Stimulated activated CD8-positive, alpha-beta memory T cell treated with anti-CD3 and anti-CD28 coated beads, Interleukin-15, amount 100 ng/mL, for 4 hours (primary cell): ENCODE measurements around the gene SYTL2.

Experiments
- DNase-seq, 2 donors: peaks; one replicate each; pipeline ENCODE4 v3.0.0-alpha.2; 2020; ENCODE audit warnings: low read depth in 2 of 2

The SYTL2 gene

DNA sequence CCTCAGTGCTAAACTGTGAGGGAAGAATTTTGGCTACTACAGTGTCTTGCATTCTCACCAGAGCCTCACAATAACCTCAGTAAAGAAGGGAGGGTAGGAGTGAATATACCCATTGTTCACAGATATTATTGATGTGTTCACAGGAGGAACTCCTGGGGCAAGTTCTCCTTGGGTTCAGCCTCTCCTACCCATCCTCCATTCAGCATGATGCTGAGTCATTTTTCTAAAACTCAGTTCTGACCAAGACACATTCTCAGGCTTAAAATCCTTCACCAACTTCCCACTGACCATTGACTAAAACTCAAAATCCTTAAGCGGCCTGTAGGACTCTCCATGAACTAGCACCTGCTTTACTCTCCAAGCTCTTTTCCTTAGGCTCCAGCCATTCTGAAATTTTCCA is 48.7 kb downstream of the SYTL2 start:
- DNase-seq: no peak

DNA sequence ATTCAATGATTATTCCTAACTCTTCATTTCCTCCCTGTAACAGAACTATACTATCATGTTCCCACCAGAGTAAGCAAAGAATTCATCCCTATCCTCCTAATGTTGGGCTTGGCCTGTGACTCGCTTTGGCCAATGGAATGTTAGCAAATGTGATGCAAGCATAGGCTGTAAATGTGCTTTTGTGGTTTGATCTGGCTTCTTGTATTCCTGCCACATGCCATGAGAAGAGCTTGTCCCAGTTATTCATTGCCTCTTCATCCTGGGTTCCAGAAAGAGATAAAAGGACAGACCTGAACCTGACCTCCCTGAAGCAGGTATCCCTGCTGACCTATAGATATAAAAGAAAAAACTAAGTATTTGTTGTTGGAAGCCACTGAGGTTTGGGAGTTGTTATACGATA is 51.0 kb downstream of the SYTL2 start:
- DNase-seq: no peak

DNA sequence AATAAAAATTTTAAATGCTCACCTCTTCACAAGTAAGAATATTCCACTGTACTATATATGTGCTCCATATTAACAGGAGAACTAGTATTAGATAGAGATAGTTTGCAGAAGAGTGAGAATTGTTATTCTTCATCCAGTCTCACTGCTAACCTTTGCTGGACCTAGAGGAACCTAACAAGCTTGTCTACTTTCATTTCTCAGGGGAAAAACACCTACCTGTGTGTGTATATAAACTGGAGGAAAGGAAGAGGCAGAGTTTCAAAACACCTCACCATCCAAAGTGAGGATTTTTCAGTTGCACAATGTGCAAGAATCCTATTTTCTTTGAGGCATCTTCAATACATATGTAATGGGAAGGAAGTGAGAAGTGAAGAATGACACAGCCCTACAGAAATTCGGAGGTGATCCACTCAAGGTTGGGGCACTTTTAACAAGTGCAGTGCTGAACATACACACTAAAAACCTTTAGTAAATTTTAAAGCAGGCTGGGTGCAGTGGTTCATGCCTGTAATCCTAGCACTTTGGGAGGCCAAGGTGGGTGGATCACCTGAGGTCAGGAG is 52.4 kb downstream of the SYTL2 start:
- DNase-seq: no peak

DNA sequence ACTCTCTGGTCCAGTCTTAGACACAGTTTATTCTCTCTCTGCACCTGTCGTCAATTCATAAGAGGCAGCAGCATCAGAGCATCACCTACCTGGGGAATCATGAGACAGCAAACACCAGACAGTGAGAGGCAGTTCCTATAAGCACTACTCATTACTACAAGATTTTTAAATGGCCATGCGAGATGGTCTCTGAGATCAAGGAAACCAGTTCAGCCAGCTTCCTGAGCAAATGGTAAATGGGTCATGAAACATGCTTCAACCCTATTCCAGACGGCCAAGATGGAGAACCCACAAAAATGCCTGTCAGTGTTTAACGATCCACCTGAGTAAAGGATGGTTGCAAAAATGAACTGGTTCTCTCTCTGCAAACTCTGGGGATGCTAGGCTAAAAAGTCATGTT is 52.9 kb downstream of the SYTL2 start:
- no peak for DNase-seq

DNA sequence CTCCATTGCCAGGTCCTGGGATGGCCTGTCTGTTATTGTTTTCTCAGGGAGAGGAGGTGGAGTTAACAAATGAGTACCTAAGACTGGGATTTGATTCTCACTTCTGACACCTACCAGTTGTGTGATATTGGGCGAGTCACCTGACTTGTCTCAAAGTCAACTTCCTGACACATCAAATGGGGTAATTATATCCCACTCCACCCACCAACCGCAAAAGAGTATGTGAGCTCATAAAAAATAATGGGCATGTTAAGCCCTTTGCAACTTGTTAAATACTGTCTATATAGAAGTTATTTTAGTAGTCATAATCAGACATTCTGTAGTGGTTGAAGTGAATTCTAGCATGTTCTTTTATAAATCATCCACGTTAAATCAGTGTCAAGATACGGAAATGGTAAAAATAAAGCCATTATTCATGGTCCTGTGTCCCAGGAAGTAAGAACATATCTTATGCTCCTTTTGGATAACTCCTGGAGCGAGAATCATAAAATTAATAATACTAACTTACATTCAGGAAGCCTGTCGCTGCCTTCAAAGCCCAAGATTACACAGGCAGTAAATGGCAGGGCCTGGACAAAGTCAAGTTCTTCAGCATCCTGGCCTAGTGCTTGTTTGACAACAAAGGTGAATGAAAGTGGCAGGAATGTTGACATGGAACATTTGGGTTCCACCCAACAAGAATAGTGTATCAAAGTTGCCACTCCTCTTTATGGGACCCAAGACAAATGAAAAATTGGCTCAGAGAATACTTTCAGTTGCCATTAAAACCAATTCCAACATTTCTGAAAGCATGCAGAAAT is 54.3 kb downstream of the SYTL2 start:
- DNase-seq: peak in 1 of 2 donors; percentile 34

DNA sequence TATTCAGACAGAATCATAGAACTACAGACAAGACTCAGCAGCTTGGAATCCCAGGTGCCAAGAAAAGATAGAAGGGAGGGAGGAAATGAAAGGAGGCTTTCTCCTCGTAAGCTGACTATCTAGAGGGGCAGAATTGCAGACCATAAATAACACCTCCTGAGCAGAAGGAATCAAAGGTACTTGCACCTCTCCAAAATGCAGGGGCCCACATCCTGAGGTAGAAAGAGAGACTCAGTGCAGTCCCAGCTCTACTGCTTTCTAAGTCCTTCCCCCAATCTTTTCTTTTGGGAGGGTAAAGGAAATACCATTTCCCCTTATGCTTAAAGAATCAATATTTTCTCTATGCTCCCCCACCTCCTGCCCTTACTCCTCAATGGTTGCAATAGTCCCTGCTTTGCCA is 55.2 kb downstream of the SYTL2 start:
- DNase-seq: no peak

DNA sequence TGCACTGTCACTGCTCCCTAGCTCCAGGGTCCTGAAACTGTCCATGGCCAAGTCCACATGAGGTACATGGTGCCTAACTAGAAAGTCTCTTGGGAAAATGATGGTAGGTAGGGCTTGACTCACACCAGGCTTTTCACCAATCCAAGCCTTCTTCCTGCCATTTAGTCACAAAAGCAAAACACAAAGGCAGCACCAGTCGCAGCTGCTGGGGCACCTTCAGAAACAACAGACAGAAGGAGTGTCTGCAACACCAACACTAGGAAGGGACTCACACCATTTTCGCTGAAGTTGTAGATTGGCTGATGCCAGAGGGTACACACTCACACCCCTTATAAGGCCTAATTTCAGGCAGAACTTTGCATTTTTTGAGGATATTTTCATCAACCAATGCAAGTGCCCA is 55.7 kb downstream of the SYTL2 start:
- no peak for DNase-seq

DNA sequence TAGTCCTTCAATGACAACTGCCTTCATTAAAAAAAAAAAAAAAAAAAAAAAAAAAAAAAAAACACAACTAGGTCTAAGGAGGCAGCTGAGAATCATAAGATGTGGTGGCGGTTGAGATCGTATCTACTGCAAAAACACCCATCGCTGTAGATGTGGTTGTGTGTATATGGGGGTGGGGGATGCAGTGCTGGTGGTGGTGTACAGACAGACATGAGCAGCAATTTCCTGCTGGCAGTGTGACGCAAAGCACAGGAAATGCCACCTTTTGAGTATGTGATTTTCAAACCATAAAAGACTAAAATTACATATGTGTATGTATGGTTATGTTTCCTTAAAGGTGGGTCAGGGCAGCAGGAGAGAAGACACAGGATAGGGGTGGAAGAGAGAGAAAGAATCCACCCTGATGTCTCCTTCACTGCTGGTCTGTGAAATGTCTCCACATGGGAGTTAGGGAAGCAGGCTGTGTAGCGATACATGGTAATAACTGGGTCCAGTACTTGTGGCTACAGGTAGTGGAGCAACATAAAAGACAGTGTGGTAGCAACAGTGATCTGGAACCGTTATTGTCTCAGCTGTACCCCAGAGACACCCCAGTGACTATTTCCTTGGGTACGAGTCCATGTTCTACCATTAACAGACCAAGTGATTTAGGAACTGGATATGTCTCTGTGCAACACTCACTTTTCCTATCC is 57.9 kb downstream of the SYTL2 start:
- DNase-seq: peak; percentile 69 to 91

DNA sequence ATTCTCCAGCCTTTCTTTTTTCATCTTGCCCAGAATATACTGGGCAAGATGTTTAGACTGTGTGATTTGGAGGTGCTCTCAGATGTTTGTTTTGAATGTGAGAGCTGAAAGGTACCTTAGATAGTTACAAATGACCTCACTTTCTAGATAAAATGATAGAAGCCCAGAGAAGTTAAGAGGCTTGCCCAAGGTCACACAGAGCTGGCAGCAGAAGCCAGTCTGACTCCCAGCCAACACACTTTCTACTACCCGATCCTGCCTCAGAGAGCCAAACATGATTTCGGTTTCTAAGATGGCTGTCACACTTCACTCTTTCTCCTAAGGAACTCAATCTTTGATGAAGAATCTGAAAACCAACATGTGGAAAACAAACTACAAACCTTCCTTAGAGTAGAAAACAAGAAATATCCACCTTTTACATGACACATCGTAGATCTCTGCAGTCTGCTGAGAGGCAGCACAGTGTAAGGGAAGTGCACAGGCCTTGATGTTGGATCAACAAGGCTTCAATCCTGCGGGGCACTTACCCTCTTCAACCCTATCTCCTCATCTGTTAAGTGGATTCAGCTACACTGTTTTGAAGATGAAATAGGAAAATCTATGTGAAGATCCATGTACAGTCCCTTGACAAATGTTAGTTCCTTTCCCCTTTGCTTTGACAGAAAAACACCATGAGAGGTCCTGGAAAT is 58.6 kb downstream of the SYTL2 start:
- no peak for DNase-seq

DNA sequence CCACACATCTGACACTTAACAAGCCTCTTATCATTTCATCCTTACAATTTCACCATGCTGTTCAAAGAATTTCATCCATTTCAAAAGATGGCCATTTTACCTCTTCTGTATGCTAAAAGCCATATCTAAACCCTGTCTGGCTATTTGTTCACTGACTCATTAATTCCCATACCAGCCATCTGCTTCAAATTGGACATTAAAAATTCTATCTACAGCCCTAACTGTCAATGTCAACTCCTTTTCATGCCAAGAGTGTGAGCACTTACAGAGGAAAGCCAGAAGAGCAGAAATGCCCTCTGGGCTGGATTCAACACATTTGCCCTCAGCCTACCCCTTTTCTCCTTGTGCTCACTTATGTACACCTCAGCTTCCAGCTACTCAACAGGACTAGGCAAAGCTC is 59.2 kb downstream of the SYTL2 start:
- no peak for DNase-seq

DNA sequence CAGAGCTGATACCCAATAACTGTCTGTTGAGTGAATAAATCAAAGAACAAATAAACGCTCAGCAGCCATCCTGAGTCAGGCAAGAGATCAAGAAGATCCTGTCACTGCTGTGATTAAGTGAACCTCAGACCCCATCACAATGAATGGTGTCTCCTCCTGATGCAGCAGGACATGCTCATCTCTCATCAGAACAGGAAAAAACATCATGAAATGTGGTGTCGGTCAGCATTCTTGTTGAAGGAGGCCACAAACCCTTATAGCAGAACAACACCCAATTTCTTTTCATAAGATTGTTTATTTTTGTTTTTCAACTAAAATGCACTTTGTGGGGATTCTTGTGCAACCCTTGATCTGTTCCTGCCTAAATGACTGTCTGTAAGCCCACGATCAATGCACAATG is 60.3 kb downstream of the SYTL2 start:
- no peak for DNase-seq

DNA sequence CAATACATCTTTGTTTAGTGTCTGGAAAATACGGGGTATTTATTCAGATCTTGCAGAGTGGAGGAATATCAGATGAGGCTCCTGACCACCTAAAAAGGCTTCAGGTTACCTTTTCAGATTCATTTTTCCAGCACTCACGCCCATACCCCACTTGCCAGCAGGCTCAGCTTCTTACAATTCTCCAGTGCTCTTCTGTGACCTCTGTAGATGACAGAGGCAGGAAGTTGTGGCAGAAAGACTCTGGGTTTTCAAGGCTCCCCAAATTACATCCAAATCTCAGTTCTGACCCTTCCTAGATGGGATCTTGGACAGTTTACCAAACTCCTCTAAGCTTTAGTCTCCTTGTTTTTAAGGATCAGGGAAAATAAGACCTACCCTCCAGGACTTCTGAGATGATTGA is 61.1 kb downstream of the SYTL2 start:
- no peak for DNase-seq

DNA sequence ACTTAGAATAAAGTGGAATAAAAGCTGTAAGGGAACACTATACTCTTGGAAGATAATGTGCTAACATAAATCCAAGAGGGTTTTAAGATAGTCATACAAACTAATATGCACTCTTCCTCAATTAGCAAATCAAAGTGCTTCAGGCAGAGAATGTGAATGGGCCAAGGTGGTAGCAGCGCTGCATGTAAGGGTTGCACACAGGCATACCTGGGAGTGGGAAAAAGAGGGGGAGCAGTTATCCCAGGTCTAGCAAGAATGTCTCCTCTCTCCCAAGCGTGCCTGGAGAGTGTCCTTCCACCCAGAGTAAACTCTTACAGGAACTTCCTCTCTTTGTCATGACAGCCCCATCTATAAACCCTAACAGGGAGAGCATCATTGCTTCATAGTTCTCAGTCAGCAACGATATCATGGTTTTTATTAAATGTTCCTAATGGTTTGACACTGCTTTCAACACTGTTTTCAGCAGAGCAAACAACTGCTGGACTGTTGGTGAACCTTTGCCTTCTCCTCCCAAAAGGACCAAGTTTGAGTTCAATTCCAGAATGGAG is 61.6 kb downstream of the SYTL2 start:
- DNase-seq: no peak

DNA sequence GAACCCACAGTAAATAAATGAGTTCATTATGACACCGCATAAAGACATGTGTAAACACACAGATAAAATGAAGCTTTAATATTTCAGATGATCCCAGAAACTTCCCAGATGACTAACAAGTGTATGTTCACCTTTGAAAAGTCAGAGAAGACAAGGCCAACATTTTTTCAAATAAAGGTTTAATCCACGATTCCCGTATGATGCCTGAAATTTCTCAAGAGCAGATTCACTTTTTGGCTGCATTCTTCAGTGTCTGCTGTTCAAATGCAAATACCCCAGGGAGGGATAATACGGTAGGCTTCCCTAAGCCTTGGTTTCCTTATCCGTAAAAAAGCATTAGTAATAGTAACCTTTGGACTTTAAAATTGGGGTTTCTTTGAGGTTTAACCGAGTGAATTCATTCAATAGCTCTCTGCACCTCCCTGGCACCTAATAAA is 62.5 kb downstream of the SYTL2 start:
- DNase-seq: no peak

DNA sequence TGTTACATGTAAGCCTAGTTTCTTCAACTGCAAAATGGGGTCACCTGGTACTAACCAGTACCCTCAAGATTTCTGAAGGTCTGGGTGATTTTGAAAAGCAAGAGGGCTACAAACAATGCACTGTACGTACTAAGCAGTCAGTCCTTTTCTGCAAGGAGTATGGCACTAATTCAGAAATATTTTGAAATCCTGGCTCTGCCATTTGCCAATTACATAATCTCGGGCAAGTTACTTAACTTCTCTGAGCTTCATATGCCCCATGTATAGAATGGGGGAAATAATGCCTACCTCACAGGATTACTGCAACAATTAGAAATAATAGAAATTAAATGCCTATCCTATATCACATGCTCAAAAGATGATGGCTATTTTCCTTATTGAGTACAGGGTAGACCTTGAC is 64.3 kb downstream of the SYTL2 start:
- DNase-seq: no peak

DNA sequence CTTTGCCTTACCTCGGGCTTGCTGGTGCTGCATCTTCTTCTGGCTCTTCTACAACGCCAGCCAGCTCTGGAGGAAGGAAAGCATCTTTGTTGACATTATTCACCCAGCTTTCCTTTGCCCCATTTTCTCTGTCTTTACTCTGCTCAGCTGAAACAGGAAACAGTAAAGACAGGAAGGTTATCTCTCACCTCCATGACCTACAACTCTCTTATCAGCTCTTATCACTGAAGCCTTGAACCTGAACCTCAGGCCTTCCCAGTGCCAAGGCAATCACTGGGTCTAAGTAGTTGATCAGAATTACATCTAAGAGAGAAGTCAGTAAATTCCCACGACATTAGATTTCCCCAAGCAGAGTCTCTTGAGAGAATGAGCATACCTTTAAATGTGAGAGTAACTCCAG is 65.3 kb downstream of the SYTL2 start:
- no peak for DNase-seq

DNA sequence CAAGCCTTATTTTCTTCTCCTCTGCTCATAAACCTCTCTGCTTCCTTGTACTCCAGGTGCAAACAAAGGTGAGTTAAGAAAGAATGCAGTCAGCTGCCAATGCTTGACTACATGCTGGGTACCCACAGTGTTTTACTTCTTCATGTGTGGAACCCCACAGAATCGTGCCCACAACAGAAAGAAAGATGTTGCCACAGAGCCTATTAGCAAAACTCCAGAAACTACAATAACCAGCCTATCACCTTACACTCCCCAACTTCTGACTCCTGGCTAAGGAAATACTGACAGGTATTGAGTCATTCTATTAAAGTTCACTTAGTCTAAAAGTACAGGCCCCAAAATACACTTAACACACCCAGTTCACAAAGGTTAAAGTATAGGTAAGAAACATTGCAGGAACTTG is 68.1 kb downstream of the SYTL2 start:
- DNase-seq: no peak

DNA sequence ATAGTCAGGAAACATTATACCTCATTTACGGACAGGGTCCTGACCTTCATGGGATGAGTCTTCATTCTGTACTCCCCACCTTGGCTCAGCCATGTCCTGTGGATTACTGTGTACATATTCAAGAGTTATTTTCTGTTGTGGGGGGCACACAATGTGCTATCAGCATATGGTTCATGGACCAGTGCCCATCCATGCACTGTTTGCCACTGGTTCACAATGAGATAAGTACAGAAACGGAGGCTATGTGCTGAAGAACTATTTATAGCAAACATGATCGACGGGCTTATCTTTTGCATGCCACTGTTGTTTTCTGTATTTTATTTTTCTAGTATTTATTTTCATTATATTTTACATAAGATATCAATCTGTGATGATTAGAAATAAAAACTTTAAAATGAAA is 68.6 kb downstream of the SYTL2 start:
- DNase-seq: no peak

DNA sequence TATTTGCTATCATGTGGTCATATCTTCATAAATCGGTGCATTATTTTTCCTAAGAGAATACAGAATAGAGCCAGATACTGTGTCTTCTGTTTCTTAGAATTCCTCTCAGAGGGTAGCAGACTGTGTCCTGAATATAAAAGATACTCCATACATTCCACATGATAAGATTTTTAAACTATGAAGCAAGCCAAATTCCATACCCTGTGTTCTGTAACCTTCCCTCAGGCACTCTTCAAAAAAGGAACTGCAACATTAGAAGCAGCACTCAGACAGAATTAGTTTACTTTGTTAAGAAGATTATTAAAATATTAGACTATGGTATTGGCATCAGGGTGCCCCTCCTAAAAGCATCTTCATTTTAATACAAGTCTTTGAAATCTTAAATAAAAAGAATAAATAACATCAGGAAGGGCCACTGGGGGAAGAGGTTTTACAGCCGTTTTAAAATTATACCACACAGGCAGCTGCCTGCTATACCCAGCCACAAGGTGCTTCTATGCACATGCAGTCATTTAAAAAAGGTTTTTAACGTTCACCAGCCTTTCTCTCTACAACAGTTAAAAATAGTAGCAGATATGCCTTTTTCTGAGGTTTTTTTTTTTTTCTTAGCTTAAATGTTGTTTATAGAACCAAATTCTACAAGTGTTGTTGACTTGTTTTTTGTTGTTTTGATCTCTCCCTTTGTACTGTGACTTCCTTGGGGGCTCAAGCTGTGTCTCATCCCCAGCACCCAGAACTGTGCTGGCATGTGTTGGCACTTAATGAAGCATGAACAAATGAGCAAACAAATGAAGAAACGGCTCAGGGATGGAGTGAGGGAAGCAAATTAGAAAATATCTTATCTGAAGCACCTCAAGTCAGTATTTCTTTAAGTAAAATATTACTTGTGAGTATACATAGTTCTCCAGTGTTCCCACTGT is 70.2 kb downstream of the SYTL2 start:
- DNase-seq: no peak

DNA sequence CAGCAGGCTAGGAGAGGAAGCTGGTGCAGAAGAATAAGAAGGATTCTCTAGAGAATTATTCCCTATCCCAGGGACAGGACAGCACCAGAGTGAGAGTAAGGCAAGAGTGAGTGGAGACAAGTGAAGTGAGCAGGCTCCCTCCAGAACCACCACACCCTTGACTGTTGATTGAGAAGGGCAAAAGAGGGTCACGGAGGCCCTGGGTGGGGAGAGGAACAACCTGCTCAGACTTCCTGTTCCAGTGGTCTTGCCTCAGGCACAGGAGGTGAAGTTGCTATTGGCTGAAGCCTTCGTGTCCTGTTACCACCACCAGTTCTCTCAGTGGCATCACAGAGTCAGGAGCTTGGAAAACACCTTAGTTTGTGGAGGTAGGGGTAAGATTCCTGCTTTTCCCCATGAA is 73.2 kb downstream of the SYTL2 start:
- no peak for DNase-seq

DNA sequence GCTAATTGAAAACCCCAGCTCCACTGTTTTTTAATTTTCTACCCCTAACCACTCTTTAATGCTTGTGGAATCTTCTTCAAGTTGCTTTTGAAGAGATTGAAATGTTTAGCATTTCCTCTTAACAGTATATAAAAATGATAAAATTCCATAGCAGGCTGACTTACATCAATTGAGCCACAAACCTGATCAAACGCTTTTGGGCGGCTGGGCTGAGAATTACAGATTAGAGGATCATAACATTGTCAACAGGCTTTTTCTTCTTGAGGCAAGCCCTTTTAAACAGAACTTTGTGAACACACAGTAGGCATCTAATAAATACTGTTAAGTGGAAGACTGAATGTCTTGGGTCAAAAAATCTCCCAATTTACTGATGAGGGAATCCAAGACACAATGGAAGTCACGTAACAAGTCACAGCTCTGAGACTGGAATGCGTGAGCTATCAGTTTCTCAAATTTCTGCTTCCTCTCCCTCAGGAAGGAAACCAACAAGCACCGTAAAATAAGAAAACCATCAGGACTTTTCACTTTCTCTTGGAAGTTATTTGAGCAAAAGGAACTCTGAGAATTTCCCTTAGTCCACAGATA is 75.0 kb downstream of the SYTL2 start:
- DNase-seq: no peak
